ENCODE data around the gene PRDM4.

DNA sequence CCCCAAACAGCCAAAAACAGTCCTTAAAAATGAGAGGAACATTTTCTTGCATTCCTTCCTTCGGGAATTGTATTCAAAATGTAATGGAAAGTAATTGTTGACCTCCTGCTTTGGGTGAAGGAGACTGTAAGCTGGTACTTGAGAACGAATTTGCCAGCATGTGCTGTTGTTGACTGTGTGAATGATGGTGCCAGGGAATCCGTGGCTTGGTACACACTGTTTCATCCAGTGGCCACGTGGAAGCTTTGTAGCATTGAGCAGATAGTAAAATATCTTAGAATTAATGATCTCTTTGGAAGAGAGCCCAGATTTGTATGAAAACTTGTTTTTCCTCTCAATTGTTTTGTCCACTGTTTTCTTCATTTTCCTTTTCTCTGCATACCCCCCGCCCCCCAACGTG lies 15.2 kb upstream of the PRDM4 start:
- TF ChIP-seq, protein P1, sequence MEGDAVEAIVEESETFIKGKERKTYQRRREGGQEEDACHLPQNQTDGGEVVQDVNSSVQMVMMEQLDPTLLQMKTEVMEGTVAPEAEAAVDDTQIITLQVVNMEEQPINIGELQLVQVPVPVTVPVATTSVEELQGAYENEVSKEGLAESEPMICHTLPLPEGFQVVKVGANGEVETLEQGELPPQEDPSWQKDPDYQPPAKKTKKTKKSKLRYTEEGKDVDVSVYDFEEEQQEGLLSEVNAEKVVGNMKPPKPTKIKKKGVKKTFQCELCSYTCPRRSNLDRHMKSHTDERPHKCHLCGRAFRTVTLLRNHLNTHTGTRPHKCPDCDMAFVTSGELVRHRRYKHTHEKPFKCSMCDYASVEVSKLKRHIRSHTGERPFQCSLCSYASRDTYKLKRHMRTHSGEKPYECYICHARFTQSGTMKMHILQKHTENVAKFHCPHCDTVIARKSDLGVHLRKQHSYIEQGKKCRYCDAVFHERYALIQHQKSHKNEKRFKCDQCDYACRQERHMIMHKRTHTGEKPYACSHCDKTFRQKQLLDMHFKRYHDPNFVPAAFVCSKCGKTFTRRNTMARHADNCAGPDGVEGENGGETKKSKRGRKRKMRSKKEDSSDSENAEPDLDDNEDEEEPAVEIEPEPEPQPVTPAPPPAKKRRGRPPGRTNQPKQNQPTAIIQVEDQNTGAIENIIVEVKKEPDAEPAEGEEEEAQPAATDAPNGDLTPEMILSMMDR (IDR thresholded peaks at IDR 0.05), result no peak
- TF ChIP-seq ZFX (IDR thresholded peaks at IDR 0.05; ENCODE audit: borderline replicate concordance), result no peak

Measured in 22Rv1 (cell line).